ENCODE results near the gene CTXND2. TPM values are rescaled to one million over a fixed set of nuclear protein-coding genes. Genes with fewer than 3 reads are reported as not detected.
"Not testable (repeated sequence)": the region's sequence is repeated elsewhere in the genome, so short reads cannot be mapped to it uniquely, and the experiment has no call there.

CTXND2 gene
- total and polyA plus RNA-seq, 2 donors = 0.05 to 0.09 TPM

- Histone ChIP-seq H3K4me3 (ENCODE audit: low read length in 2 of 2) (no peak overlapping the region), H3K36me3 (ENCODE audit: control insufficient read depth in 2 of 2, insufficient read depth in 2 of 2, low read length in 1 of 2) (peaks cover 0 to 5% of the 10 kb centered on the region in 2 donors), H3K27me3 (ENCODE audit: control insufficient read depth in 2 of 2, insufficient read depth in 1 of 2, low read length in 1 of 2) (no peaks in the 10 kb centered on the region), H3K27ac (ENCODE audit: low read depth in 1 of 2, low read length in 1 of 2) (no peak overlapping the region), H3K9me3 (ENCODE audit: control insufficient read depth in 2 of 2, insufficient read depth in 1 of 2, low read length in 1 of 2) (no peaks in the 10 kb centered on the region), H3K4me1 (ENCODE audit: control insufficient read depth in 2 of 2, insufficient read depth in 2 of 2, low read length in 2 of 2) (no peaks in the 10 kb centered on the region)
- no peak for DNase-seq (ENCODE audit: low read depth in 6 of 9, low spot score in 9 of 9)
- 96% methylated on average over 2 of the region's 2 CpGs for WGBS
These were observed 23.2 kb upstream of the CTXND2 start for GRCh38 chr1:150863724-150864123.

- DNase-seq (ENCODE audit: low read depth in 6 of 9, low spot score in 9 of 9); H3K36me3 ChIP-seq (ENCODE audit: control insufficient read depth in 2 of 2, insufficient read depth in 2 of 2, low read length in 1 of 2); H3K27me3 ChIP-seq (ENCODE audit: control insufficient read depth in 2 of 2, insufficient read depth in 1 of 2, low read length in 1 of 2); H3K27ac ChIP-seq (ENCODE audit: low read depth in 1 of 2, low read length in 1 of 2); H3K9me3 ChIP-seq (ENCODE audit: control insufficient read depth in 2 of 2, insufficient read depth in 1 of 2, low read length in 1 of 2); H3K4me3 ChIP-seq (ENCODE audit: low read length in 2 of 2); H3K4me1 ChIP-seq (ENCODE audit: control insufficient read depth in 2 of 2, insufficient read depth in 2 of 2, low read length in 2 of 2): not testable (repeated sequence)
- WGBS = 82% methylated on average over 3 of the region's 3 CpGs
These were observed 22.7 kb upstream of the CTXND2 start for GRCh38 chr1:150864200-150864599.

- Histone ChIP-seq H3K9me3 (ENCODE audit: control insufficient read depth in 2 of 2, insufficient read depth in 1 of 2, low read length in 1 of 2) (no peaks in the 10 kb centered on the region), H3K36me3 (ENCODE audit: control insufficient read depth in 2 of 2, insufficient read depth in 2 of 2, low read length in 1 of 2) (peaks cover 4 to 7% of the 10 kb centered on the region in 2 donors), H3K4me1 (ENCODE audit: control insufficient read depth in 2 of 2, insufficient read depth in 2 of 2, low read length in 2 of 2) (peaks cover 0 to 4% of the 10 kb centered on the region in 2 donors), H3K4me3 (ENCODE audit: low read length in 2 of 2) (no peak overlapping the region), H3K27me3 (ENCODE audit: control insufficient read depth in 2 of 2, insufficient read depth in 1 of 2, low read length in 1 of 2) (no peaks in the 10 kb centered on the region), H3K27ac (ENCODE audit: low read depth in 1 of 2, low read length in 1 of 2) (no peak overlapping the region)
- DNase-seq (ENCODE audit: low read depth in 6 of 9, low spot score in 9 of 9) = peak in 1 of 9 donors; percentile 31
These were observed 17.3 kb upstream of the CTXND2 start for GRCh38 chr1:150869683-150870082.

GRCh38 chr1:150872572-150872971 is 14.4 kb upstream of the CTXND2 start:
- H3K4me1 ChIP-seq (ENCODE audit: control insufficient read depth in 2 of 2, insufficient read depth in 2 of 2, low read length in 2 of 2) = peaks cover 5 to 7% of the 10 kb centered on the region in 2 donors
- no peak overlapping the region for H3K4me3 ChIP-seq (ENCODE audit: low read length in 2 of 2)
- no peak for DNase-seq (ENCODE audit: low read depth in 6 of 9, low spot score in 9 of 9)
- H3K36me3 ChIP-seq (ENCODE audit: control insufficient read depth in 2 of 2, insufficient read depth in 2 of 2, low read length in 1 of 2) = peaks cover 4 to 7% of the 10 kb centered on the region in 2 donors
- no peaks in the 10 kb centered on the region for H3K9me3 ChIP-seq (ENCODE audit: control insufficient read depth in 2 of 2, insufficient read depth in 1 of 2, low read length in 1 of 2)
- no peaks in the 10 kb centered on the region for H3K27me3 ChIP-seq (ENCODE audit: control insufficient read depth in 2 of 2, insufficient read depth in 1 of 2, low read length in 1 of 2)
- H3K27ac ChIP-seq (ENCODE audit: low read depth in 1 of 2, low read length in 1 of 2) = no peak overlapping the region
- 97% methylated on average over 2 of the region's 2 CpGs for WGBS

GRCh38 chr1:150873521-150873920 is 13.4 kb upstream of the CTXND2 start:
- Histone ChIP-seq H3K27me3 (ENCODE audit: control insufficient read depth in 2 of 2, insufficient read depth in 1 of 2, low read length in 1 of 2) (no peaks in the 10 kb centered on the region), H3K4me3 (ENCODE audit: low read length in 2 of 2) (no peak overlapping the region), H3K4me1 (ENCODE audit: control insufficient read depth in 2 of 2, insufficient read depth in 2 of 2, low read length in 2 of 2) (peaks cover 5 to 7% of the 10 kb centered on the region in 2 donors), H3K9me3 (ENCODE audit: control insufficient read depth in 2 of 2, insufficient read depth in 1 of 2, low read length in 1 of 2) (no peaks in the 10 kb centered on the region), H3K36me3 (ENCODE audit: control insufficient read depth in 2 of 2, insufficient read depth in 2 of 2, low read length in 1 of 2) (peaks cover 4 to 7% of the 10 kb centered on the region in 2 donors), H3K27ac (ENCODE audit: low read depth in 1 of 2, low read length in 1 of 2) (no peak overlapping the region)
- no peak for DNase-seq (ENCODE audit: low read depth in 6 of 9, low spot score in 9 of 9)
- 98% methylated on average over 2 of the region's 2 CpGs for WGBS

- Histone ChIP-seq H3K27ac (ENCODE audit: low read depth in 1 of 2, low read length in 1 of 2) (peak overlapping the region in 1 of 2 donors; percentile 47), H3K4me3 (ENCODE audit: low read length in 2 of 2) (peak overlapping the region in 1 of 2 donors; percentile 17), H3K27me3 (ENCODE audit: control insufficient read depth in 2 of 2, insufficient read depth in 1 of 2, low read length in 1 of 2) (no peaks in the 10 kb centered on the region), H3K9me3 (ENCODE audit: control insufficient read depth in 2 of 2, insufficient read depth in 1 of 2, low read length in 1 of 2) (no peaks in the 10 kb centered on the region), H3K36me3 (ENCODE audit: control insufficient read depth in 2 of 2, insufficient read depth in 2 of 2, low read length in 1 of 2) (peaks cover 3 to 4% of the 10 kb centered on the region in 2 donors), H3K4me1 (ENCODE audit: control insufficient read depth in 2 of 2, insufficient read depth in 2 of 2, low read length in 2 of 2) (peaks cover 5 to 7% of the 10 kb centered on the region in 2 donors)
- DNase-seq (ENCODE audit: low read depth in 6 of 9, low spot score in 9 of 9) = peak in 1 of 9 donors; percentile 4
- WGBS = 77% methylated on average over 7 of the region's 7 CpGs
These were observed 12.3 kb upstream of the CTXND2 start for GRCh38 chr1:150874455-150875196.

- Histone ChIP-seq H3K27me3 (ENCODE audit: control insufficient read depth in 2 of 2, insufficient read depth in 1 of 2, low read length in 1 of 2) (no peaks in the 10 kb centered on the region), H3K27ac (ENCODE audit: low read depth in 1 of 2, low read length in 1 of 2) (peak overlapping the region; percentile 78 to 92), H3K9me3 (ENCODE audit: control insufficient read depth in 2 of 2, insufficient read depth in 1 of 2, low read length in 1 of 2) (no peaks in the 10 kb centered on the region), H3K4me1 (ENCODE audit: control insufficient read depth in 2 of 2, insufficient read depth in 2 of 2, low read length in 2 of 2) (peaks cover 5 to 7% of the 10 kb centered on the region in 2 donors), H3K36me3 (ENCODE audit: control insufficient read depth in 2 of 2, insufficient read depth in 2 of 2, low read length in 1 of 2) (peaks cover 3 to 4% of the 10 kb centered on the region in 2 donors), H3K4me3 (ENCODE audit: low read length in 2 of 2) (peak overlapping the region; percentile 91 to 95)
- DNase-seq (ENCODE audit: low read depth in 6 of 9, low spot score in 9 of 9) = peak in 3 of 9 donors; percentile 3 to 18 (median 6)
- WGBS = 16% methylated on average over 17 of the region's 17 CpGs
These were observed 11.5 kb upstream of the CTXND2 start for GRCh38 chr1:150875197-150876118.

GRCh38 chr1:150876119-150876454 is 10.8 kb upstream of the CTXND2 start:
- H3K36me3 ChIP-seq (ENCODE audit: control insufficient read depth in 2 of 2, insufficient read depth in 2 of 2, low read length in 1 of 2) = peaks cover 3 to 4% of the 10 kb centered on the region in 2 donors
- H3K27ac ChIP-seq (ENCODE audit: low read depth in 1 of 2, low read length in 1 of 2) = peak overlapping the region; percentile 78 to 92
- no peaks in the 10 kb centered on the region for H3K27me3 ChIP-seq (ENCODE audit: control insufficient read depth in 2 of 2, insufficient read depth in 1 of 2, low read length in 1 of 2)
- peak overlapping the region; percentile 91 to 95 for H3K4me3 ChIP-seq (ENCODE audit: low read length in 2 of 2)
- DNase-seq (ENCODE audit: low read depth in 6 of 9, low spot score in 9 of 9) = peak in 5 of 9 donors; percentile 17 to 79 (median 58)
- WGBS = under 1% methylated on average over 23 of the region's 23 CpGs
- H3K9me3 ChIP-seq (ENCODE audit: control insufficient read depth in 2 of 2, insufficient read depth in 1 of 2, low read length in 1 of 2) = no peaks in the 10 kb centered on the region
- H3K4me1 ChIP-seq (ENCODE audit: control insufficient read depth in 2 of 2, insufficient read depth in 2 of 2, low read length in 2 of 2) = peaks cover 5 to 7% of the 10 kb centered on the region in 2 donors

- H3K36me3 ChIP-seq (ENCODE audit: control insufficient read depth in 2 of 2, insufficient read depth in 2 of 2, low read length in 1 of 2); DNase-seq (ENCODE audit: low read depth in 6 of 9, low spot score in 9 of 9); H3K4me3 ChIP-seq (ENCODE audit: low read length in 2 of 2); H3K9me3 ChIP-seq (ENCODE audit: control insufficient read depth in 2 of 2, insufficient read depth in 1 of 2, low read length in 1 of 2); H3K4me1 ChIP-seq (ENCODE audit: control insufficient read depth in 2 of 2, insufficient read depth in 2 of 2, low read length in 2 of 2); H3K27ac ChIP-seq (ENCODE audit: low read depth in 1 of 2, low read length in 1 of 2); H3K27me3 ChIP-seq (ENCODE audit: control insufficient read depth in 2 of 2, insufficient read depth in 1 of 2, low read length in 1 of 2): not testable (repeated sequence)
- 100% methylated on average over 2 of the region's 2 CpGs for WGBS
These were observed 8.0 kb upstream of the CTXND2 start for GRCh38 chr1:150878931-150879330.
